ENCODE results near the gene CCER1. TPM values are rescaled to one million over a fixed set of nuclear protein-coding genes. Genes with fewer than 3 reads are reported as not detected.

Gene CCER1
- total and polyA plus RNA-seq, 12 donors = not detected

DNA sequence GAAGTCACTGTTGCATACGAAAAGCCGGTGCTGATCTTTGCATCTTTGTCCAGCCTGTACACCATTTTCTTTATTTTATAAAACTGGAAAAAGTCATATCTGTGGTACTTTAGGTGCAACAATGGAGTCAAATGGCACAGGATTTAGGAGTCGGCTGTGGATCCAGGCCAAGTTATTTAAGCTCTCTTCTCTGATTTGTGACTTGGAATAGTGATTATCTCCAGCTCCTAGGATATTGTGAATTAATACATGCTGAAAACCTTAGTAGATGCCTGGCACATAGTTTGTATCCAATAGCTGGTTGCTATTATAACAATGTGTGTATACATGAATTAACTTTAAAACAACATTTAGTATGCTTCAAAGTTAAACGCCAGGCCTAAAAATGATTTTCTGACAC, 6.2 kb upstream of the CCER1 start:
- no peaks in the 10 kb centered on the region for H3K27me3 ChIP-seq

GRCh38 chr12:90959538-90960139, 4.7 kb upstream of the CCER1 start:
- intact Hi-C loops (cut with DNase I) = loop anchor here in 1 of 2 donors (10.0 kb wide), 1 partner anchor 1415 kb away; no protein-coding TSS in a partner anchor
- Histone ChIP-seq H3K27ac (no peak overlapping the region), H3K36me3 (replicated peaks in 1 of 2) (no peaks in the 10 kb centered on the region)

More for the DNA sequence above, 6.2 kb upstream of the CCER1 start:
- Histone ChIP-seq H3K9me3 (replicated peaks in 1 of 3) (peaks cover 0 to 10% (median 0%) of the 10 kb centered on the region in 3 donors), H3K4me1 (replicated peaks in 1 of 2) (no peaks in the 10 kb centered on the region), H3K4me3 (no peak overlapping the region), H3K36me3 (replicated peaks in 1 of 2) (no peaks in the 10 kb centered on the region), H3K27ac (no peak overlapping the region)
- WGBS, 4 donors = 78 to 89% (median 84%) methylated on average over 4 of the region's 4 CpGs
- intact Hi-C loops (cut with DNase I) = no loop called here
- TF ChIP-seq POLR2A (IDR thresholded peaks at IDR 0.05) = no peak
- TF ChIP-seq, protein P1, sequence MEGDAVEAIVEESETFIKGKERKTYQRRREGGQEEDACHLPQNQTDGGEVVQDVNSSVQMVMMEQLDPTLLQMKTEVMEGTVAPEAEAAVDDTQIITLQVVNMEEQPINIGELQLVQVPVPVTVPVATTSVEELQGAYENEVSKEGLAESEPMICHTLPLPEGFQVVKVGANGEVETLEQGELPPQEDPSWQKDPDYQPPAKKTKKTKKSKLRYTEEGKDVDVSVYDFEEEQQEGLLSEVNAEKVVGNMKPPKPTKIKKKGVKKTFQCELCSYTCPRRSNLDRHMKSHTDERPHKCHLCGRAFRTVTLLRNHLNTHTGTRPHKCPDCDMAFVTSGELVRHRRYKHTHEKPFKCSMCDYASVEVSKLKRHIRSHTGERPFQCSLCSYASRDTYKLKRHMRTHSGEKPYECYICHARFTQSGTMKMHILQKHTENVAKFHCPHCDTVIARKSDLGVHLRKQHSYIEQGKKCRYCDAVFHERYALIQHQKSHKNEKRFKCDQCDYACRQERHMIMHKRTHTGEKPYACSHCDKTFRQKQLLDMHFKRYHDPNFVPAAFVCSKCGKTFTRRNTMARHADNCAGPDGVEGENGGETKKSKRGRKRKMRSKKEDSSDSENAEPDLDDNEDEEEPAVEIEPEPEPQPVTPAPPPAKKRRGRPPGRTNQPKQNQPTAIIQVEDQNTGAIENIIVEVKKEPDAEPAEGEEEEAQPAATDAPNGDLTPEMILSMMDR (IDR thresholded peaks at IDR 0.05) = no peak
- no peak for DNase-seq

GRCh38 chr12:90959032-90959431, 4.1 kb upstream of the CCER1 start:
- intact Hi-C loops (cut with DNase I) = loop anchor here in 1 of 2 donors (10.0 kb wide), 1 partner anchor 1414 kb away; no protein-coding TSS in a partner anchor

More at GRCh38 chr12:90959538-90960139, 4.7 kb upstream of the CCER1 start:
- Histone ChIP-seq H3K4me3 (no peak overlapping the region), H3K4me1 (replicated peaks in 1 of 2) (no peaks in the 10 kb centered on the region), H3K27me3 (no peaks in the 10 kb centered on the region), H3K9me3 (replicated peaks in 1 of 3) (no peaks in the 10 kb centered on the region)
- no peak for TF ChIP-seq POLR2A (IDR thresholded peaks at IDR 0.05)
- TF ChIP-seq, protein P1 (IDR thresholded peaks at IDR 0.05) = peak; percentile 44 to 66 (median 56)
- DNase-seq = peak in 4 of 7 donors; percentile 23 to 37 (median 29)
- 1 to 3% (median 2%) methylated on average over 4 of the region's 4 CpGs for WGBS, 4 donors

DNA sequence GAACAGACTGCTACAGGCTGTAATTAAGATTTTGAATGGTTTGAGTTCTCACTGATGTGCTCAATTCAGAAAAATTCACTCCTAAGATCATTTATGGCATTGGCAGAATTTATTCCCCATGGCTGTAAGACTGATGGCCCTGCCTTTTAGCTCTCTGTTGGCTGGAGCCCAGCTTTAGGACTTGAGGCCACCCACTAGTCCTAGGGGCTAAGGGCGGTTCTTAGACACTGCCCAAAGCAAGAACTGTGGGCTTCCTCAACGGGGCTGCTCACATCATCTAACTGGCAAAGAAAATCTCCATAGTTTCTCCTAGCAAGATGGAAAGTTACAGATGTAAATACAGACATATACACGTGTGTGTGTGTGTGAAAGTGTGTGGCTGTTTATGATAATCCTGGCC, 3.4 kb upstream of the CCER1 start:
- Histone ChIP-seq H3K9me3 (replicated peaks in 1 of 3) (no peaks in the 10 kb centered on the region), H3K27me3 (no peaks in the 10 kb centered on the region), H3K36me3 (replicated peaks in 1 of 2) (no peaks in the 10 kb centered on the region), H3K27ac (no peak overlapping the region), H3K4me3 (no peak overlapping the region), H3K4me1 (replicated peaks in 1 of 2) (no peaks in the 10 kb centered on the region)
- TF ChIP-seq POLR2A (IDR thresholded peaks at IDR 0.05) = no peak
- TF ChIP-seq, protein P1 (IDR thresholded peaks at IDR 0.05) = no peak
- DNase-seq = no peak
- intact Hi-C loops (cut with DNase I) = loop anchor here in 1 of 2 donors (10.0 kb wide), 1 partner anchor 1414 kb away; no protein-coding TSS in a partner anchor
- 64 to 80% (median 72%) methylated on average over 3 of the region's 3 CpGs for WGBS, 4 donors

More at GRCh38 chr12:90959032-90959431, 4.1 kb upstream of the CCER1 start:
- 55 to 66% (median 60%) methylated on average over 4 of the region's 4 CpGs for WGBS, 4 donors
- Histone ChIP-seq H3K4me1 (replicated peaks in 1 of 2) (no peaks in the 10 kb centered on the region), H3K36me3 (replicated peaks in 1 of 2) (no peaks in the 10 kb centered on the region), H3K9me3 (replicated peaks in 1 of 3) (no peaks in the 10 kb centered on the region), H3K4me3 (no peak overlapping the region), H3K27me3 (no peaks in the 10 kb centered on the region), H3K27ac (no peak overlapping the region)
- TF ChIP-seq POLR2A (IDR thresholded peaks at IDR 0.05) = no peak
- TF ChIP-seq, protein P1 (IDR thresholded peaks at IDR 0.05) = peak in 1 of 6 experiments; percentile 4
- DNase-seq = no peak

All from adrenal gland (tissue), 12 donors.